GM12878 (cell line): ENCODE results near the gene GNGT2. TPM values are rescaled to one million over a fixed set of nuclear protein-coding genes. Genes with fewer than 3 reads are reported as not detected.
A peak's percentile ranks its signal among the peaks of the same experiment; 100 is the strongest.

Experiments used
- ATF7 ChIP-seq: fragments of 450-650 bp; IDR thresholded peaks from 2 replicates; pipeline ENCODE4 v1.6.1; 2016; ENCODE audit warnings: low read depth, mild to moderate bottlenecking
- BCLAF1 ChIP-seq: fragments of 450-650 bp; IDR thresholded peaks from 2 replicates; pipeline ENCODE4 v1.6.1; 2017; ENCODE audit warnings: antibody characterized with exemption, mild to moderate bottlenecking, moderate library complexity
- CBFB ChIP-seq: IDR thresholded peaks from 2 replicates; pipeline ENCODE4 v1.6.1; 2016; ENCODE audit warnings: antibody characterized with exemption, low read depth
- CEBPZ ChIP-seq: fragments of 150-350 bp; IDR thresholded peaks from 2 replicates; pipeline ENCODE4 v1.6.1; 2016; ENCODE audit warnings: low read depth, low read length
- DPF2 ChIP-seq: fragments of 450-650 bp; IDR thresholded peaks from 2 replicates; pipeline ENCODE4 v1.6.1; 2017; ENCODE audit warnings: mild to moderate bottlenecking
- ETV6 ChIP-seq, 2 experiments: fragments of 450-650 bp in 1 of 2; IDR thresholded peaks in 1 of 2; conservative IDR thresholded peaks in 1 of 2; 2 replicates each; pipeline ENCODE4 v1.6.1; 2014; ENCODE audit warnings: antibody characterized with exemption in 1 of 2, borderline replicate concordance in 1 of 2, low read depth in 1 of 2, mild to moderate bottlenecking in 1 of 2, moderate library complexity in 1 of 2
- HDGF ChIP-seq: fragments of 450-650 bp; IDR thresholded peaks from 2 replicates; pipeline ENCODE4 v1.6.1; 2016; ENCODE audit warnings: antibody characterized with exemption
- IKZF1 ChIP-seq: fragments of 450-650 bp; conservative IDR thresholded peaks from 2 replicates; pipeline ENCODE4 v1.6.1; 2017; ENCODE audit warnings: antibody characterized with exemption, mild to moderate bottlenecking
- MEF2B ChIP-seq: fragments of 450-650 bp; IDR thresholded peaks from 2 replicates; pipeline ENCODE4 v1.6.1; 2018; ENCODE audit warnings: mild to moderate bottlenecking, moderate library complexity; ENCODE audit not compliant: partially characterized antibody, poor library complexity, severe bottlenecking
- NR2F1 ChIP-seq: fragments of 450-650 bp; conservative IDR thresholded peaks from 2 replicates; pipeline ENCODE4 v1.6.1; 2017; ENCODE audit warnings: mild to moderate bottlenecking
- PAX5 ChIP-seq: IDR thresholded peaks from 2 replicates; pipeline ENCODE4 v1.6.1; 2011; ENCODE audit warnings: low read depth, low read length, borderline replicate concordance
- RAD21 ChIP-seq: IDR thresholded peaks from 2 replicates; pipeline ENCODE4 v1.6.1; 2011; ENCODE audit warnings: mild to moderate bottlenecking, low read depth, low read length, moderate library complexity; ENCODE audit not compliant: insufficient read depth
- TCF3 ChIP-seq: IDR thresholded peaks from 2 replicates; pipeline ENCODE4 v1.6.1; 2012; ENCODE audit warnings: low read depth, mild to moderate bottlenecking, low read length, borderline replicate concordance; ENCODE audit not compliant: insufficient read depth
- ZNF687 ChIP-seq: fragments of 450-650 bp; IDR thresholded peaks from 2 replicates; pipeline ENCODE4 v1.6.1; 2017; ENCODE audit warnings: mild to moderate bottlenecking, moderate library complexity
- polyA plus RNA-seq, 11 experiments: library from polyadenylated mRNA; depleted of rRNA in 4 of 11; unstranded in 6 of 11; stranded (reverse) in 5 of 11; fragments of >200 nt; fragmentation: Nextera tagmentation in 4 of 11; fragmentation: Illumina TruSeq in 1 of 11; extraction: Ambion mirVana in 4 of 11; extraction: Trizol in 1 of 11; gene quantifications; 1 replicate in 1 of 11; 2 replicates in 10 of 11; pipeline versions ENCODE4 v1.2.1 to v1.2.3, GENCODE V29; 2011 to 2016; ENCODE audit warnings: inconsistent platforms in 2 of 11, missing spikeins in 2 of 11, low read depth in 1 of 11
- total RNA-seq, 4 experiments: library from RNA; depleted of rRNA in 3 of 4; stranded (reverse); fragments of >200 nt in 3 of 4; fragmentation: Illumina TruSeq in 1 of 4; extraction: Trizol in 1 of 4; gene quantifications; 2 replicates each; pipeline versions ENCODE4 v1.2.1 to v1.2.3, GENCODE V29; 2013 to 2021

The GNGT2 gene
- total and polyA plus RNA-seq, 10 of the 15 experiments (the other 5 are each of a cell fraction or from before 2014, with no cell fraction given) = 15.3 to 60.4 (median 32.0) TPM

GRCh38 chr17:49218941-49219913 lies 8.9 kb upstream of the GNGT2 start (continued):
- TF ChIP-seq ZNF687 (peak; percentile 82), RAD21 (peak; percentile 46; the same call in 1 of the 2 replicates), CBFB (peak; percentile 31; the same call in 1 of the 2 replicates), DPF2 (peak; percentile 64; the same call in 1 of the 2 replicates), HDGF (0 out of 2 replicates have a peak, but pooled peaks have one; percentile 28), ATF7 (peak; percentile 25; the same call in 1 of the 2 replicates), NR2F1 (peak; percentile 83), PAX5 (0 out of 2 replicates have a peak, but pooled peaks have one; percentile 36), IKZF1 (peak; percentile 79), CEBPZ (no peak), MEF2B (peak; percentile 14), BCLAF1 (no peak), TCF3 (0 out of 2 replicates have a peak, but pooled peaks have one; percentile 59), ETV6 (conservative IDR thresholded peaks at IDR 0.05 in 1 of 2, IDR thresholded peaks at IDR 0.05 in 1 of 2; ENCODE audit: borderline replicate concordance in 1 of 2, low read depth in 1 of 2) (peak in 1 of 2 experiments; percentile 44; a peak in 2 of 4 replicates)
